ENCODE data around the gene CLEC4C. TPM values are rescaled to one million over a fixed set of nuclear protein-coding genes. Genes with fewer than 3 reads are reported as not detected.

Gene CLEC4C
- total RNA-seq, 4 donors from 2014 or later = not detected

DNA sequence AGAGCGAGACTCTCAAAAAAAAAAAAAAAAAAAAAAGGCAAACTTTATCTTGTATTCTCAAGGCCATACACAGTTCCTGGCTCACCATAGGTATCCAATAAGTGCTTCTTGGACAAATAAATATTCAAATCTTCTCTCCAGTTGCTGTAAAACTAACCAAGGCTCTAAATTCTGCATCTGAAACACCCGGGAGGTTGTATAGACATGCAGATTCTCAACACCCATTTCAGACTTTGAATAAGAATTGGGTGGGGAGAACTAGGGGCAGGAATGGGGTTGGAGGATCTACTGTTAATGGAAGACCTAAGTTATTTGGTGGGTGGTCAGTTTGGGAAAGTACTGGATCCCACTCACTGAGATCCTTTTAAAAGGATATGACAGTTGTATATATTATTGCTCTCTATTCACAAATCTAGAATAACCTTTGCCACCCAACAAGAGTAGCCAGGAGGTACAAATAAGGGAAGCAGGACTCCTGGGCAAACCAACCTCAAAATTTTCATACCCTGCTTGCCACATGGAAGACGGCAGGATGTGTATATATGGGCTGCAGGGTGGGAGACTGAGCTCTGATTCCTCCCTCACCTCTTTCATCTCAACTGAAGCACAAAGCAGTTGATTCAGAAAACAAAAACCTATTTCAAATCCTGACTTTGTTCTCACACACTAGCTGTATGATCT lies 52.5 kb downstream of the CLEC4C start:
- 67 to 69% methylated on average over 3 of the region's 3 CpGs for WGBS, 2 donors

DNA sequence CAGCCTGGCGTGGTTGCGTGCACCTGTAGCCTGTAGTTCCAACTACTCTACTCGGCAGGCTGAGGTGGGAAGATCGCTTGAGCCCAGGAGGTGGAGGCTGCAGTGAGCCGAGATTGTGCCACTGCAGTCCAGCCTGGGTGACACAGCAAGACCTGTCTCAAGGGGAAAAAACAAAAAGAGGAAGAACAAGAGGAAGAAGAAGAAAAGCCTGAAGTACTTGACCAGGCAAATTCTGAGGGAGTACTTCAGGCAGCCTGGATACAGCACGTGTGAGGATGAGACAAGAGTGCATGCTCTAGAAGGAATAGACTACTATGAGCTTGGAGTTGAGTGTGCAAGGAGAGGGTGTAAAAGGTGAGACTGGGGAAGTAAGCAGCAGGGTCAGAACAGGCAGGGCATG lies 53.4 kb downstream of the CLEC4C start:
- 77 to 80% methylated on average over 6 of the region's 6 CpGs for WGBS, 2 donors
- H3K4me3 ChIP-seq (ENCODE audit: low read depth, poor library complexity, severe bottlenecking) = no peak overlapping the region
- intact Hi-C loops (cut with DNase I; ENCODE audit: low total_unique reads) = no loop called here

More for the DNA sequence above, 52.5 kb downstream of the CLEC4C start:
- intact Hi-C loops (cut with DNase I; ENCODE audit: low total_unique reads) = no loop called here
- no peak for DNase-seq (ENCODE audit: low spot score in 2 of 2)
- TF ChIP-seq POLR2A (IDR thresholded peaks at IDR 0.05) = no peak
- TF ChIP-seq, protein P1, sequence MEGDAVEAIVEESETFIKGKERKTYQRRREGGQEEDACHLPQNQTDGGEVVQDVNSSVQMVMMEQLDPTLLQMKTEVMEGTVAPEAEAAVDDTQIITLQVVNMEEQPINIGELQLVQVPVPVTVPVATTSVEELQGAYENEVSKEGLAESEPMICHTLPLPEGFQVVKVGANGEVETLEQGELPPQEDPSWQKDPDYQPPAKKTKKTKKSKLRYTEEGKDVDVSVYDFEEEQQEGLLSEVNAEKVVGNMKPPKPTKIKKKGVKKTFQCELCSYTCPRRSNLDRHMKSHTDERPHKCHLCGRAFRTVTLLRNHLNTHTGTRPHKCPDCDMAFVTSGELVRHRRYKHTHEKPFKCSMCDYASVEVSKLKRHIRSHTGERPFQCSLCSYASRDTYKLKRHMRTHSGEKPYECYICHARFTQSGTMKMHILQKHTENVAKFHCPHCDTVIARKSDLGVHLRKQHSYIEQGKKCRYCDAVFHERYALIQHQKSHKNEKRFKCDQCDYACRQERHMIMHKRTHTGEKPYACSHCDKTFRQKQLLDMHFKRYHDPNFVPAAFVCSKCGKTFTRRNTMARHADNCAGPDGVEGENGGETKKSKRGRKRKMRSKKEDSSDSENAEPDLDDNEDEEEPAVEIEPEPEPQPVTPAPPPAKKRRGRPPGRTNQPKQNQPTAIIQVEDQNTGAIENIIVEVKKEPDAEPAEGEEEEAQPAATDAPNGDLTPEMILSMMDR (IDR thresholded peaks at IDR 0.05) = no peak
- no peak overlapping the region for H3K4me3 ChIP-seq (ENCODE audit: low read depth, poor library complexity, severe bottlenecking)

GRCh38 chr12:7681535-7681934 lies 65.6 kb downstream of the CLEC4C start:
- TF ChIP-seq, protein P1 (IDR thresholded peaks at IDR 0.05) = no peak
- no peak for TF ChIP-seq POLR2A (IDR thresholded peaks at IDR 0.05)
- WGBS, 2 donors = 73 to 80% methylated on average over 2 of the region's 2 CpGs
- H3K4me3 ChIP-seq (ENCODE audit: low read depth, poor library complexity, severe bottlenecking) = no peak overlapping the region
- no peak for DNase-seq (ENCODE audit: low spot score in 2 of 2)
- intact Hi-C loops (cut with DNase I; ENCODE audit: low total_unique reads) = no loop called here

More for the DNA sequence above, 53.4 kb downstream of the CLEC4C start:
- DNase-seq (ENCODE audit: low spot score in 2 of 2) = no peak
- TF ChIP-seq, protein P1 (IDR thresholded peaks at IDR 0.05) = no peak

Other genes with a start within 250 kb of the CLEC4C start
- gene CD163, start 243.6 kb downstream of the CLEC4C start, total RNA-seq = 10 to 100 TPM; 13.3 to 64.0 (median 37.6) TPM
- not detected for gene APOBEC1, start 81.5 kb downstream of the CLEC4C start, total RNA-seq
- gene GDF3, start 51.6 kb downstream of the CLEC4C start, total RNA-seq = not detected
- not detected for gene DPPA3, start 35.9 kb downstream of the CLEC4C start, total RNA-seq
- not detected for gene NANOGNB, start 17.8 kb upstream of the CLEC4C start, total RNA-seq
- under 1 TPM in 3 of 4 donors, not detected in 1; 0.06 to 0.15 (median 0.12) TPM for gene NANOG, start 42.0 kb upstream of the CLEC4C start, total RNA-seq
- 1 to 10 TPM in 1 of 4 donors, under 1 TPM in 1, not detected in 2; 0.13 to 1.4 TPM for gene SLC2A14, start 125.5 kb upstream of the CLEC4C start, total RNA-seq
- 10 to 100 TPM in 2 of 4 donors, 1 to 10 TPM in 2; 6.8 to 38.7 (median 11.3) TPM for gene SLC2A3, start 188.8 kb upstream of the CLEC4C start, total RNA-seq